NCI-H748 (cell line): ENCODE data around the gene NDFIP2.

Source experiments
- DNase-seq: peaks from one replicate; lab custom pipeline; 2025; ENCODE audit not compliant: unreplicated experiment; lab: John Stamatoyannopoulos, UW

The NDFIP2 gene

DNA sequence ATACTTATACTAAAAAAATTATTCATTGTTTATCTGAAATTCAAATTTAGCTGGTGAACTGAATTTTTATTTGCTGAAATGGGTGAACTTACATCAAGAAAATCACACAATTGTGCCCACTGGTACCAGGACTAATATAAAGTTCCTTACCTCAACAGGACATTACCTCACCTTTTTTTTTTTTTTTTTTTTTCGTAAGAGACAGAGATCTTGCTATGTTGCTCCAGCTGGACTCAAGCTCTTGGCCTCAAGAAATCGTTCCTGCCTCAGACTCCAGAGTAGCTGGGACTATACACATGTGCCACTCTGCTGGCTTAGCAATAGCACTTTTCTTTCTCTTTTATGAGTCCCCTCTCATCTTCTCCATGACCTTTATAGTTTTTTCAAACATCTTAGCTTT, 22.5 kb upstream of the NDFIP2 start:
- no peak for DNase-seq

GRCh38 chr13:79459906-79460305, 21.0 kb upstream of the NDFIP2 start:
- DNase-seq = no peak

DNA sequence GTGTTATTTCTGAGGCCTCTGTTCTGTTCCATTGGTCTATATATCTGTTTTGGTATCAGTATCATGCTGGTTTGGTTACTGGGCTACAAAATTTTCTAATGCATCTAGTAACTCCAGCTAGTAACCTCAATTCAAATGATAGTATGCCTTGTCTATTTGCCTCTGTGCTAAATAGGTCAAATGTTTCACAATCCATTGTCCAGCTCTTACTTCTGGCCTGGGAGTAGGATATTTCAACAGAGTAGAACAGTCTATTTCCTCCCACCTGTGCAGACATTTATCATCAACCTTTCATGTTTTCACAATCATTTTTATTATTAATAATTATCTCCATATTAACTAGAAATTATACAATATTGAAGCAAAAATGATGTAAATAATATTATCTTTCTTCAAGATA, 18.1 kb upstream of the NDFIP2 start:
- DNase-seq = no peak

DNA sequence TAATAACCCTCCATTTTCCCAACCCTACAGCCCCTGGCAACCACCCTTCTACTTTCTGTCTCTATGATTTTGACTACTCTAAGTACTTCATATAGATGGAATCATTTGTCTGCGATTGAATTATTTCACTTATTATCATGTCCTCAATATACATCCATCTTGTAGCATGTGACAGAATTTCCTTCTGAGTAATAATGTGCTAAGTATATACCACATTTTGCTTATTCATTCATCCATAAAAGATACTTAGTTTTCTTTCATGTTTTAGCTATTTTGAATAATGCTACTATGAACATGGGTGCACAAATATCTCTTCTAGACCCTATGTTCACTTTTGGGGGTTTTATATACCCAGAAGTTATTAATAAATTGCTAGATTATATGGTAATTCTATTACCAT, 17.4 kb upstream of the NDFIP2 start:
- DNase-seq = no peak

GRCh38 chr13:79466872-79467271, 14.1 kb upstream of the NDFIP2 start:
- no peak for DNase-seq

GRCh38 chr13:79468402-79468801, 12.6 kb upstream of the NDFIP2 start:
- no peak for DNase-seq

- DNase-seq = no peak
Observed at GRCh38 chr13:79468819-79469218, 12.1 kb upstream of the NDFIP2 start.

GRCh38 chr13:79469608-79470007, 11.3 kb upstream of the NDFIP2 start:
- DNase-seq = no peak

DNA sequence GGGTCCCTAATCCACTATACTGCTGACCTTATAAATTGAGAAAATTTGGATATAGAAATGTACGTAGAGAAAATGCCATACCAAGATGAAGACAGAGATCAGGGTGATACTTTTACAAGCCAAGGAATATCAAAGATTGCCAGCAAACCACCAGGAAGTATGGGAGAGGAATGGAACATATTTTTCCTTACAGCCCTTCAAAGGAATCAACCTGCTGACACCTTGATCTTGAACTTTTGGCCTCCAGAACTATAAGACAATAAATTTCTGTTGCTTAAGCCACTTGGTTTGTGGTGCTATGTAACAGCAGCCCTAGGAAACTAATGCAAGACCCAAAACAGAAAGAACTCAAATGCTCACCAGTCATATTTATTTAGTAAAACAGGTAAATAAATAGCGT, 10.3 kb upstream of the NDFIP2 start:
- no peak for DNase-seq

- no peak for DNase-seq
Observed at GRCh38 chr13:79475569-79475968, 5.4 kb upstream of the NDFIP2 start.

DNA sequence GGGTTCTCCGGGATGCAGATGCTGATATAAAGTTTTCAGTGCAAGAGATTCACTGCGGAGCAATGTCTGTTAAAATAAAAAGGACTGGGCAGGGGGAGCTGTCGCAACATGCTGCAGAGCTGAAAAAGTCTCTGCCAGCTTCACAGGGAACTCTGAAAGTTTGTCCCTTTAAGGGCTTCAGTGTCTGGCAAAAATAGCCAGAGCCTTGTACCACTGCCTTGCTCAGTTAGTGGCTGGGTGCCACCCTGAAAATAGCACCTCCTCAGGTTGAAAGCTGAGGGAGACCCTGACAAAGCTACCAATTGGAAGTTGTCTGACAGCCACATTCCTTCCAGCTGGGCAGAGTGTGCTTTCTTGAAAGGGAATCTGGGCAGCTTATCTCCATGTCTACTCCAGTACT, 3.0 kb upstream of the NDFIP2 start:
- no peak for DNase-seq

- no peak for DNase-seq
Observed at GRCh38 chr13:79479882-79480281, 1.1 kb upstream of the NDFIP2 start.

DNA sequence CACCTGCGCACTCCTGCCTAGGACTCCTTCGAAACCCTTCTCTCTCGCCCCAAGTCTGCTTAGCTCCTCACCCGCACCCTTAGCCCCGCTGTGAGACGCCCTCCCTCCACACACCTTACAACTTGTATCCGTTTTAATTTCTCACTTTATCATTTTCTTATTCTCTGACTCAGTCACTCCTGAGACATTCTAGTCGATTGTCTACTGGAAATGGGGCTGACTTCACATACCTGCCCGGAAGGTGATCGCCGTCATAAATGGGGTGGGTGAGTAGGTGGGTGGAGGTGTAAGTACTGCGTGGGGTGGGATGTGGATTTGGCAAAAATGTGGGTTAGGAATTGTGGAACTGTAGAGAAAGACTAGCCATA, 714 bp downstream of the NDFIP2 start:
- DNase-seq = no peak

- DNase-seq = no peak
Observed at GRCh38 chr13:79482281-79482970, 1.5 kb downstream of the NDFIP2 start.

DNA sequence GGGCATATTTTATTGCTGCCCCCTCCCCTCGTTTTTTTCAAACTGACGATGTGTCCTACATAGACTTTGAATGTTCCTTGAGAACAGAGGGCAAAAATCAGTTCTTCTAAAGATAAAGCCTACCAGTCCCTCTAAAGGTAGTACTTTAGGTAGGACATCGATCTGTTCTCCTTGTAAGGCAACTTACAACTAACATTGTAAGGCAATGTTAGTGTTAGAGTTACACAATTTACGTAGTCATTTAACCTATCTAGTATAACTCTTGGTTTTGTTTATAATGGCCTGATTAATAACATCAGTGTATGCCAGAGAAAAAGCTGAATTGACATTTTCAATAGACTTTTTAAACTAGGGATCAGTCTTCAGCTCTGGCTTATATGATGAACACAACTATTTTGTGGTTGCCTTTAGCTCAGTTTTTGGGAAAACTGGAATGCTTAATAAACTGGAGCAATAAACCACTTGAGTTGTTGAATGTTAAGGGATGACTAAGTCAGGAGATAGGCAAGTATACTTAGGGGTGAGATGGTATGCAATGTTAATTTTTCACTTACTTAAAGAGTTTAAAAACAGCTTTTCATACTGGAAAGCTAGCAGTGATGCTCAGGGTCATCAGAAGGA, 2.2 kb downstream of the NDFIP2 start:
- no peak for DNase-seq

GRCh38 chr13:79485014-79485811, 4.3 kb downstream of the NDFIP2 start:
- DNase-seq = no peak

- DNase-seq = no peak
Observed at GRCh38 chr13:79486433-79487188, 5.7 kb downstream of the NDFIP2 start.

DNA sequence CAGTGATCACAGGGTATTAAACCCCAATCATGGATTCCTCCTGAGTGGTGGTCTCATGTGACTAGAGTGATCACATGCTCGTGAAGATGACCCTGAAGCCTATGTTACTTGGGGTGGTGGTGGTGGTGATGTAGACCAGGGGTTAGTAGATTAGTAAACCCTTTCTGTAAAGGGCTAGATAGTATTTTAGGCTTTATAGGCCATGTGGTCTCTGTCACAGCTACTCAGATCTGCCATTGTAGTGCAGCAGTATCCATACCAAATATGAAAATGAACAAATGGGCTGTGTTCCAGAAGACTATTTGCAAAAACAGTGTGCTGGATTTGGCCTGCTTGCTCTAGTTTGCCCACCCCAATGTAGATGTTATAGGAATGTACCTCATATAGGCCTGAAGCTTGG, 9.4 kb downstream of the NDFIP2 start:
- DNase-seq = no peak

DNA sequence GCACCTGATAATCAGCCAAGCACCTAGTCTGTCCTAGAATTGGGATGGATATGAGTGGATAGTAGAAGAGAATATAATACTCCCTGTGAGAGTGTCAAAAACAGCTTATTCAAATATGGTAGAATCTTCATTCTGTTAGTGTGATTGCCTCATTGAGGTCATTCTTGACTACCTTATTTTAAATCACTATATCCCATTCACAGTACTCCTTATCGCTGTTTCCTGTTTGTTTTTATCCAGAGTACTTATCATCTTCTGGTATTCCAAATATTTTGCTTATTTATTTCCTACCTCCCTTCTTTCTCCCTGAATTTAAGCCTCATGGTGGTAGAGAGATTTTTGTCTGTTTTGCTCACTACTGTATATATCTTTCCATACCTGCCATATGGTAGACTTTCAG, 9.9 kb downstream of the NDFIP2 start:
- no peak for DNase-seq

DNA sequence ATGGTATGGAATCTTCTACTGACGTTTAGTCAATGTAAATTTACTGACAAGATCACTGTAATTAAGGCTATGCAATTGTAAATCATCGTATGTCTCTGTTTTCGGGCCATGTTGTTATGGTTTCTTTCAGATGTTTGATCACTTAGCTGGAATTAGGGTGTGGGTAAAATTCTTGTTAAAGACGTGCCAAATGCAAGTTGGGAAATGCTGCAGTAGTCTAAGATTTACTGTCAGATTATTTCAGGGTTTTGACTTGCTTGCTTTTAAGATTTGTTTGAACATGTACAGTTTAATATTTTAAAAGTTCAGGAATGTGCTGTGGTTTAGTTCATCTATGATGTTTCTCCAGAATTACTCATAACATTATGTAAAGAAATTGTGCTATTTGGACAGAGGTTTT, 10.8 kb downstream of the NDFIP2 start:
- DNase-seq = no peak

GRCh38 chr13:79492313-79492798, 11.4 kb downstream of the NDFIP2 start:
- no peak for DNase-seq
